Ramos (cell line): ENCODE data around the gene ADCY10.
"Not testable (repeated sequence)": the region's sequence is repeated elsewhere in the genome, so short reads cannot be mapped to it uniquely, and the experiment has no call there.

Experiments
- in situ Hi-C: fragments of 300-500 bp; cut with MboI; formaldehyde crosslinking; loops from one replicate; pipeline ENCODE4 v1.14.3; 2022; ENCODE audit warnings: low sequenced_read_pairs; ENCODE audit not compliant: unreplicated experiment

The ADCY10 gene

GRCh38 chr1:167928919-167929318, 15.0 kb upstream of the ADCY10 start:
- in situ Hi-C loops: not testable (repeated sequence)

GRCh38 chr1:167928457-167928852, 14.5 kb upstream of the ADCY10 start:
- in situ Hi-C loops: no loop called here

- in situ Hi-C loops: no loop called here
Measured at GRCh38 chr1:167927046-167927754, 13.3 kb upstream of the ADCY10 start.

- in situ Hi-C loops: no loop called here
Measured at GRCh38 chr1:167926486-167926997, 12.6 kb upstream of the ADCY10 start.

DNA sequence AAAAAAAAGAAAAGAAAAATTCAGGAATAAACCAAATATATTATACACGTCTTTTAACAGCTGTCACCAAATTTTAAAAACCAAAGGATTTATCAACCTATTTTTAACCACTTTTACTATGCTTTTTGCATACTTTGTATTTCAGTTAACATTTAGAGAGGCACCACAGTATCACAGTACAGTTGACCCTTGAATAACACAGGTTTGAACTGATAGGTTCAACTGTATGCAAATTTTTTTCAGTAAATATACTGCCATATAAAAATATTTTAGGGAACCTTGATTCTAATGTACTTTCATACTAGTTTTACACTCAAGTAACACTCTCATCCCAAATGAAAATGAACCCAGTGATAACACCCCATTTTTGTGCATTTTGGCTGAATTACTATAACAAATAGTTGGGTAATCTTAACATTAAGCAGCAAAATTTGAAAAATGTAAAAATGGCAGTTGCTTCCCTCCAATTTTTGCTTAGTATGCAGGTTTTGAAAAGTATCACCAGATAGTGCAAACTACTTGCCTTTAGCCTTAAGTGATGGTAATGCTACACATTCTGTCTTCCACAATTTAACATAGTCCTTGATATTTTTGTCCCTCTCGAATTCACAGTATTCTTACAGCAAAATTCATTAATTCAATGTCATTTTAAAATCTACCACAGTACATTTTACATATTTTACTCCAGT, 10.8 kb upstream of the ADCY10 start:
- in situ Hi-C loops: no loop called here

DNA sequence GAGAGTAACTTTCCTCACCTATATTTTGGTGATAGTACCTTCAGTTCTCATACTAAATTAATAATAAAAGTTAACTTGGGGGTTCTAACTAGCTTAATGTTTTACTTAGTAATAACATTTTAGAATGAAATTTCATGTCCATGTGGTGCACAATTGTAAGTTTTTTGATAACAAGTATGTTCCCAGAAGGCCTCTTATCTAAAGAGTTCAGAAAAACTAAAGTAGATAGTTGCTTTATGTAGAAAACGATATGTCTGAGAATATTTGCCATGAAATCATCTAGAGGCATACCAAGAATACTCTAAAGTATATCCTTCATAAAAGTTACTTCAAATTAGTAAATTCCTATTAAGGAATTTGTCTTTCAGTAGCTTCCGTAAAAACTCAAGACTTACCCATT, 10.2 kb upstream of the ADCY10 start:
- in situ Hi-C loops: no loop called here

DNA sequence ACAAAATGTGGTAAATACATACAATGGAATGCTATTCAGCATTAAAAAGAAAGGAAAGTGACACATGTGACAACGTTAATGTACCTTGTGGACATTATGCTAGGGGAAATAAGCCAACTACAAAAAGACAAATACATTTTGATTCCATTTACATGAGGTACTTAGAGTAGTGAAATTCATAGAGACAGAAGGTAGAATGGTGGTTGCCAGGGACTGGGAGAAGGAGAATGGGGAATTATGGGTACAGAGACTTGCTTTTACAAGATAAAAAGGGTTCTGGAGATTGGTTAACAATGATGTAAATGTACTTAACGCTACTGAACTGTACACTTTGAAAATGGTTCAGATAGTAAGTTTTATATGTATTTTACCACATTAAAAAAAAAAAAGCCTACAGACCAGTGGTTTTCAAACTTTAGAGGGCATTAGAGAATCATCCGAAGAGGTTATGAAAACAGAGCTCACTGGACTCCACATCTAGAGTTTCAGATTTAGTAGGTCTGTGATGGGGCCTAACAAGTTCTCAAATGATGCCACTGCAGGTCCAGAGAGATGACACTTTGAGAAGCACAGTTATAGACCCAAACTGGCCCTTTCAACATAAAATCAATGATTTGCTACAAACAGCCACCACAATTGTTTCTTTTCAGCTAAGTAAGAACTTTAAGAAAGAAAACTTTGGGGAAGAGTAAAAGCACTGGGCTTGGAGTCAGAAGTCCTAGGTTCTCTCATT, 9.6 kb upstream of the ADCY10 start:
- in situ Hi-C loops: no loop called here

DNA sequence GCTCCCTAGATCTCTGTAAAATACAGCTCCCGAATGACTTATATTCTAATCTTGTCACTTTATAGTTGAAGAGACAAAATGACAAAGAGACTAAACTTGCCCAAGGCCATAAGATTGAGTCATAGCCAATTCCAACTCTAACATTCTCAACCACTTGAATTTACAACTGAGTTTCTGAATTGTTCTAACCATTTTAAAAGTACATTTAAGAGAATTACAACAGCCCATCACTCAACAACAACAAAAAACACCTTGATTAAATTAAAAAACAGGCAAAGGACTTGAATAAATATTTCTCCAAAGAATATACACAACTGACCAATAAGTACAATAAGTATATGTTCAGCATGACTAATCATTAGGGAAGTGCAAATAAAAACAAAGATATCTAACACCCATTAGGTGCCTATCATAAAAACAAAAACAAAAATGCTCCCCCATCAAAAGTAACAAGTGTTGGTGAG, 8.7 kb upstream of the ADCY10 start:
- in situ Hi-C loops: no loop called here

GRCh38 chr1:167922023-167922422, 8.1 kb upstream of the ADCY10 start:
- in situ Hi-C loops: no loop called here

- in situ Hi-C loops: no loop called here
Measured at GRCh38 chr1:167916766-167917511, 3.0 kb upstream of the ADCY10 start.

GRCh38 chr1:167915569-167915968, 1.6 kb upstream of the ADCY10 start:
- in situ Hi-C loops: no loop called here

GRCh38 chr1:167912294-167912693, 1.6 kb downstream of the ADCY10 start:
- in situ Hi-C loops: no loop called here

- in situ Hi-C loops: no loop called here
Measured at GRCh38 chr1:167911413-167911812, 2.5 kb downstream of the ADCY10 start.

GRCh38 chr1:167910530-167910929, 3.4 kb downstream of the ADCY10 start:
- in situ Hi-C loops: no loop called here

GRCh38 chr1:167909691-167910180, 4.2 kb downstream of the ADCY10 start:
- in situ Hi-C loops: no loop called here

DNA sequence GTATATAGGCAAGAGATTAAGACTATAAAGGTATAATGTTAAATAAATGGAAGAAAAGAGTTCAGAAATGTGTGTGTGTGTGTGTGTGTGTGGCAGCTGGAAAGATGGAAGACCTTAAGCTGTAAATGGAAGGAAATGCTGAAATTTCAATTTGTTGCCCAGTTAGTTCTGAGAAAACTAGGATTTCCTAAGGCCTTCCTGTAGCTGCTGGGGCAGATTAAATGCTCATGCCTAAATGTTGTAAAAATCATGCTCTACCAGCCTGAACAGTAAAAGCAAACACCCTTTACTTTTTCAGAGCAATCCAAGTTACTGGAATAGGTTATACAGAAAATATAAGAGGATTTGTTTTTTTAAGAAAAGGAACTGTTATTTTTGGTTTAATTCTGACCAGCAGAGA, 8.3 kb downstream of the ADCY10 start:
- in situ Hi-C loops: no loop called here

DNA sequence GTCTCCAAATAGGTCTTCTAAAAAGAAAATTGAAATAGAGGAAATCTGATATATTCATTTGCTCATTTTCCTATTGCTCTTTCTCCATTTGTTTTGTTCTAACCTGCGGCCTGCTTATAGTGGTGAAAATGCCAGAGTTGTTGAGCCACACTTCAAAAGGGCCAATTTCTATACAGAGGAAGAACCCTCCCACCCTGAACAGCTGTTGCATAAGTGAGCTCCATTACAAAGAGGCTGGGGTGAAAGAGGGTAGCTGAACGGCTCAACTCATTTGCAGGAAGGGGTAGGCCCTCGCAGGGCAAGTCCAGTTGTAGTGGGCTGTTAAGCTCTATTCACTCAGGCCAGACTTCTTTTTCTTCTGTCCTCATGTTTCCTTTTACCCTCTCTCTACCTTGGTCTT, 8.8 kb downstream of the ADCY10 start:
- in situ Hi-C loops: no loop called here

DNA sequence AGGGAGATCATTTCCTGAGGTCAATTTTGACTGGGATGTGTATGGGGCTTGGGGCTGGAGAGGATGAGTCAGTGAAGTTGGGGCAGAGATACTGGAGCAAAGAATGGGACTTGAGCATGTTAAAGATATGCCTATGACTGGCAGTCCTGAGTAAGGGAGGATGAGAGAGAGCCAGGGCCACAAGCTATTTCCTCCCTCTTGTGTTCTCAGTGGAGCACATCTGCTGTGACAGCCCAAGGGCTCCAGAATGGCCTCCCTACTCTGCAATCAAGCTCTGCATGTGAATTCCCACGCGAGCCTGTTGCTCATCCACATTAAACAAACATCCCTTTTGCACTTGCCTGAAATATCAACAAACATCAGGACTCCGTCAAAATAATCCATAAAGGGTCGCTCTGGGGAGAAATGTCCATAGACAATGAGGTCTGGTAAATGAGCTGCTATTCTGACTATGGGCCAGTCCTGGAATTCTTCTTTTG, 9.2 kb downstream of the ADCY10 start:
- in situ Hi-C loops: no loop called here

GRCh38 chr1:167900907-167901306, 13.0 kb downstream of the ADCY10 start:
- in situ Hi-C loops: no loop called here

GRCh38 chr1:167899253-167899681, 14.7 kb downstream of the ADCY10 start:
- in situ Hi-C loops: no loop called here
